IgD-negative memory B cell (primary cell): Measurements from ENCODE around the gene DDIT4. TPM values are rescaled to one million over a fixed set of nuclear protein-coding genes. Genes with fewer than 3 reads are reported as not detected.
A peak's percentile ranks its signal among the peaks of the same experiment; 100 is the strongest.

Experiments
- H3K27ac Mint-ChIP-seq, 3 donors: one replicate each; pipeline ENCODE4 v1.8.0; 2020 to 2022; ENCODE audit warnings: mild to moderate bottlenecking in 3 of 3, mixed read lengths in 3 of 3, moderate library complexity in 1 of 3
- H3K27me3 Mint-ChIP-seq: one replicate; pipeline ENCODE4 v1.8.0; 2021; ENCODE audit warnings: mixed read lengths
- H3K36me3 Mint-ChIP-seq: one replicate; pipeline ENCODE4 v1.8.0; 2020; ENCODE audit warnings: mild to moderate bottlenecking, mixed read lengths
- H3K4me1 Mint-ChIP-seq, 3 donors: one replicate each; pipeline ENCODE4 v1.8.0; 2020 to 2022; ENCODE audit warnings: mixed read lengths in 3 of 3, mild to moderate bottlenecking in 1 of 3
- H3K4me3 Mint-ChIP-seq, 4 donors: one replicate each; pipeline ENCODE4 v1.8.0; 2020 to 2022; ENCODE audit warnings: mild to moderate bottlenecking in 4 of 4, mixed read lengths in 4 of 4, moderate library complexity in 3 of 4
- H3K9me3 Mint-ChIP-seq, 3 donors: one replicate each; pipeline ENCODE4 v1.8.0; 2020 to 2021; ENCODE audit warnings: mixed read lengths in 3 of 3, mild to moderate bottlenecking in 1 of 3
- polyA plus RNA-seq: library from polyadenylated mRNA; unstranded; fragments of 300-500 nt; fragmentation: Illumina TruSeq; gene quantifications from one replicate; pipeline ENCODE4 v1.2.3, GENCODE V29; 2021

The DDIT4 gene
- polyA plus RNA-seq, 1 donor from 2014 or later = 79.9 TPM

- peaks cover 4% of the 10 kb centered on the region for H3K36me3 Mint-ChIP-seq
- peak overlapping the region in 3 of 4 donors; percentile 71 to 89 (median 72) for H3K4me3 Mint-ChIP-seq
- H3K4me1 Mint-ChIP-seq = peaks cover 55 to 57% (median 55%) of the 10 kb centered on the region in 3 donors
Measured at GRCh38 chr10:72257051-72257892, 16.5 kb upstream of the DDIT4 start.

GRCh38 chr10:72258617-72259016, 15.1 kb upstream of the DDIT4 start:
- Mint-ChIP-seq H3K27ac (no peak overlapping the region), H3K4me1 (peaks cover 49 to 59% (median 49%) of the 10 kb centered on the region in 3 donors), H3K36me3 (peaks cover 4% of the 10 kb centered on the region), H3K4me3 (peak overlapping the region in 1 of 4 donors; percentile 66), H3K27me3 (no peaks in the 10 kb centered on the region), H3K9me3 (no peaks in the 10 kb centered on the region)

More at GRCh38 chr10:72257051-72257892, 16.5 kb upstream of the DDIT4 start:
- Mint-ChIP-seq H3K27ac (peak overlapping the region; percentile 67 to 95 (median 95)), H3K9me3 (no peaks in the 10 kb centered on the region), H3K27me3 (no peaks in the 10 kb centered on the region)

- Mint-ChIP-seq H3K27me3 (no peaks in the 10 kb centered on the region), H3K4me1 (peaks cover 53 to 57% (median 55%) of the 10 kb centered on the region in 3 donors), H3K4me3 (peak overlapping the region; percentile 54 to 97 (median 93)), H3K9me3 (no peaks in the 10 kb centered on the region), H3K27ac (peak overlapping the region in 2 of 3 donors; percentile 82 to 86), H3K36me3 (peaks cover 4% of the 10 kb centered on the region)
Measured at GRCh38 chr10:72259491-72260238, 14.1 kb upstream of the DDIT4 start.

GRCh38 chr10:72260239-72260975, 13.3 kb upstream of the DDIT4 start:
- H3K4me3 Mint-ChIP-seq = peak overlapping the region; percentile 89 to 97 (median 93)
- peak overlapping the region; percentile 82 to 95 (median 94) for H3K27ac Mint-ChIP-seq
- no peaks in the 10 kb centered on the region for H3K9me3 Mint-ChIP-seq
- peaks cover 3% of the 10 kb centered on the region for H3K36me3 Mint-ChIP-seq
- H3K4me1 Mint-ChIP-seq = peaks cover 51% of the 10 kb centered on the region in 3 donors
- no peaks in the 10 kb centered on the region for H3K27me3 Mint-ChIP-seq

GRCh38 chr10:72260976-72261783, 12.5 kb upstream of the DDIT4 start:
- H3K36me3 Mint-ChIP-seq = peaks cover 3% of the 10 kb centered on the region
- H3K27ac Mint-ChIP-seq = peak overlapping the region; percentile 82 to 95 (median 94)
- peak overlapping the region; percentile 89 to 97 (median 93) for H3K4me3 Mint-ChIP-seq
- H3K27me3 Mint-ChIP-seq = no peaks in the 10 kb centered on the region
- peaks cover 46 to 48% (median 47%) of the 10 kb centered on the region in 3 donors for H3K4me1 Mint-ChIP-seq
- no peaks in the 10 kb centered on the region for H3K9me3 Mint-ChIP-seq

- peaks cover 42 to 45% (median 43%) of the 10 kb centered on the region in 3 donors for H3K4me1 Mint-ChIP-seq
Measured at GRCh38 chr10:72261784-72262404, 11.8 kb upstream of the DDIT4 start.

GRCh38 chr10:72263613-72264241, 10.0 kb upstream of the DDIT4 start:
- Mint-ChIP-seq H3K4me1 (peaks cover 35 to 38% (median 36%) of the 10 kb centered on the region in 3 donors), H3K4me3 (peak overlapping the region in 2 of 4 donors; percentile 73 to 80)

More at GRCh38 chr10:72261784-72262404, 11.8 kb upstream of the DDIT4 start:
- H3K36me3 Mint-ChIP-seq = peaks cover 3% of the 10 kb centered on the region
- peak overlapping the region; percentile 89 to 97 (median 93) for H3K4me3 Mint-ChIP-seq
- H3K9me3 Mint-ChIP-seq = no peaks in the 10 kb centered on the region
- H3K27me3 Mint-ChIP-seq = no peaks in the 10 kb centered on the region
- peak overlapping the region; percentile 82 to 95 (median 94) for H3K27ac Mint-ChIP-seq

GRCh38 chr10:72264536-72264935, 9.2 kb upstream of the DDIT4 start:
- peak overlapping the region in 2 of 3 donors; percentile 58 to 85 for H3K27ac Mint-ChIP-seq
- H3K36me3 Mint-ChIP-seq = no peaks in the 10 kb centered on the region
- no peaks in the 10 kb centered on the region for H3K27me3 Mint-ChIP-seq
- H3K9me3 Mint-ChIP-seq = no peaks in the 10 kb centered on the region
- H3K4me3 Mint-ChIP-seq = peak overlapping the region in 1 of 4 donors; percentile 66
- H3K4me1 Mint-ChIP-seq = peaks cover 30 to 32% (median 32%) of the 10 kb centered on the region in 3 donors

More at GRCh38 chr10:72263613-72264241, 10.0 kb upstream of the DDIT4 start:
- Mint-ChIP-seq H3K36me3 (no peaks in the 10 kb centered on the region), H3K27ac (peak overlapping the region in 2 of 3 donors; percentile 59 to 77), H3K27me3 (no peaks in the 10 kb centered on the region), H3K9me3 (no peaks in the 10 kb centered on the region)

GRCh38 chr10:72265508-72265907, 8.2 kb upstream of the DDIT4 start:
- no peaks in the 10 kb centered on the region for H3K36me3 Mint-ChIP-seq
- no peaks in the 10 kb centered on the region for H3K9me3 Mint-ChIP-seq
- H3K4me3 Mint-ChIP-seq = no peak overlapping the region
- H3K27me3 Mint-ChIP-seq = no peaks in the 10 kb centered on the region
- H3K4me1 Mint-ChIP-seq = peaks cover 22 to 24% (median 23%) of the 10 kb centered on the region in 3 donors
- H3K27ac Mint-ChIP-seq = peak overlapping the region in 1 of 3 donors; percentile 64

- Mint-ChIP-seq H3K27ac (peak overlapping the region in 1 of 3 donors; percentile 64), H3K4me1 (peaks cover 20 to 22% (median 21%) of the 10 kb centered on the region in 3 donors), H3K36me3 (no peaks in the 10 kb centered on the region), H3K4me3 (peak overlapping the region in 1 of 4 donors; percentile 22), H3K27me3 (no peaks in the 10 kb centered on the region), H3K9me3 (no peaks in the 10 kb centered on the region)
Measured at GRCh38 chr10:72265990-72266865, 7.5 kb upstream of the DDIT4 start.

- Mint-ChIP-seq H3K27me3 (no peaks in the 10 kb centered on the region), H3K9me3 (no peaks in the 10 kb centered on the region), H3K36me3 (no peaks in the 10 kb centered on the region), H3K4me3 (peak overlapping the region in 2 of 4 donors; percentile 20 to 41), H3K27ac (no peak overlapping the region), H3K4me1 (peaks cover 13 to 16% (median 14%) of the 10 kb centered on the region in 3 donors)
Measured at GRCh38 chr10:72267381-72267780, 6.3 kb upstream of the DDIT4 start.

- Mint-ChIP-seq H3K4me3 (peak overlapping the region in 1 of 4 donors; percentile 5), H3K4me1 (peaks cover 10 to 16% (median 16%) of the 10 kb centered on the region in 3 donors), H3K27ac (no peak overlapping the region), H3K36me3 (no peaks in the 10 kb centered on the region), H3K9me3 (no peaks in the 10 kb centered on the region), H3K27me3 (no peaks in the 10 kb centered on the region)
Measured at GRCh38 chr10:72267819-72268399, 5.8 kb upstream of the DDIT4 start.
